HCT116 (cell line): ENCODE results near the gene OPTN. TPM values are rescaled to one million over a fixed set of nuclear protein-coding genes. Genes with fewer than 3 reads are reported as not detected.

Source experiments
- ATAC-seq: fragments of 200-7000 bp; cut with Tn5 transposase; 2 replicates; pipeline ENCODE4 v1.9.1; 2020; ENCODE audit warnings: mild to moderate bottlenecking, moderate library complexity
- BruUV-seq: library from RNA; stranded (reverse); fragments of 400-500 nt; replicated peaks from 2 replicates; lab custom pipeline; 2021; lab: Mats Ljungman, UMichigan
- CTCF ChIA-PET: fragments of 300-600 bp; sonication (Branson Sonifier 250); formaldehyde crosslinking; loops from one replicate; lab custom pipeline; 2021; ENCODE audit warnings: antibody characterized with exemption; lab: Charles Lee
- POLR2A ChIA-PET: fragments of 300-600, 350-600 bp; sonication (Branson Sonifier 250); formaldehyde crosslinking; loops from one replicate; lab custom pipeline; 2021; ENCODE audit warnings: antibody characterized with exemption; lab: Charles Lee
- RAD21 ChIA-PET, 2 experiments: fragments of 300-600 bp; sonication (Branson Sonifier 250); formaldehyde crosslinking; loops; one replicate each; lab custom pipeline; 2023; ENCODE audit warnings: low total read pairs in 2 of 2; ENCODE audit not compliant: uncharacterized antibody in 2 of 2, unreplicated experiment in 2 of 2, low non-redundant PET in 1 of 2; lab: Charles Lee
- DNase-seq: peaks from one replicate; pipeline ENCODE4 v3.0.0-alpha.2; 2010; ENCODE audit warnings: low read depth, low spot score
- H2AFZ ChIP-seq: fragments of 200-600 bp; shearing (Covaris generic), sonication (generic); 2 replicates; pipeline ENCODE4 v1.6.1; 2017; ENCODE audit warnings: low read depth, mixed run types, mixed read lengths, antibody characterized with exemption, low read length; ENCODE audit not compliant: poor library complexity, severe bottlenecking
- H3K27ac ChIP-seq: 2 replicates; pipeline ENCODE4 v1.5.1; 2012; ENCODE audit warnings: low read depth, low read length
- H3K27me3 ChIP-seq: fragments of 200-600 bp; sonication (generic); 2 replicates; pipeline ENCODE4 v1.6.1; 2016; ENCODE audit warnings: mixed run types, low read length, mixed read lengths; ENCODE audit not compliant: insufficient read depth
- H3K36me3 ChIP-seq, 2 experiments: fragments of 200-500 bp in 1 of 2; fragments of 200-600 bp in 1 of 2; sonication (Bioruptor generic) in 1 of 2; sonication (generic) in 1 of 2; 2 replicates each; pipeline versions ENCODE4 v1.5.1 to v1.6.1; 2014 to 2016; ENCODE audit warnings: low read length in 2 of 2, inconsistent platforms in 1 of 2, mixed read lengths in 1 of 2, mixed run types in 1 of 2; ENCODE audit not compliant: insufficient read depth in 2 of 2, control insufficient read depth in 1 of 2
- H3K4me1 ChIP-seq, 2 experiments: fragments of 200-600 bp in 1 of 2; sonication (generic) in 1 of 2; 2 replicates each; pipeline versions ENCODE4 v1.5.1 to v1.6.1; 2012 to 2017; ENCODE audit warnings: low read length in 2 of 2, inconsistent platforms in 1 of 2, mild to moderate bottlenecking in 1 of 2, mixed read lengths in 1 of 2, mixed run types in 1 of 2, moderate library complexity in 1 of 2; ENCODE audit not compliant: insufficient read depth in 2 of 2, control insufficient read depth in 1 of 2
- H3K4me2 ChIP-seq: fragments of 200-600 bp; sonication (generic); 2 replicates; pipeline ENCODE4 v1.6.1; 2017; ENCODE audit warnings: mixed run types, low read length, mixed read lengths
- H3K4me3 ChIP-seq, 2 experiments: fragments of 200-600 bp in 1 of 2; sonication (generic) in 1 of 2; replicated peaks in 1 of 2; 2 replicates each; pipeline ENCODE4 v1.5.1; 2011 to 2016; ENCODE audit warnings: low read length in 2 of 2, control low read depth in 1 of 2, low read depth in 1 of 2, mild to moderate bottlenecking in 1 of 2, mixed read lengths in 1 of 2, mixed run types in 1 of 2
- H3K79me2 ChIP-seq: fragments of 200-600 bp; sonication (generic); 2 replicates; pipeline ENCODE4 v1.6.1; 2017; ENCODE audit warnings: mild to moderate bottlenecking, mixed run types, low read length, moderate library complexity, mixed read lengths; ENCODE audit not compliant: insufficient read depth
- H3K9ac ChIP-seq: fragments of 200-600 bp; sonication (generic); 2 replicates; pipeline ENCODE4 v1.6.1; 2016; ENCODE audit warnings: low read length, mixed read lengths
- H3K9me2 ChIP-seq: fragments of 200-600 bp; sonication (generic), shearing (Covaris generic); 2 replicates; pipeline ENCODE4 v1.6.1; 2017; ENCODE audit warnings: mixed run types, mild to moderate bottlenecking, moderate library complexity; ENCODE audit not compliant: insufficient read depth
- H3K9me3 ChIP-seq, 2 experiments: fragments of 200-500 bp in 1 of 2; fragments of 200-600 bp in 1 of 2; sonication (Bioruptor generic) in 1 of 2; sonication (generic) in 1 of 2; 2 replicates each; pipeline ENCODE4 v1.6.1; 2014 to 2017; ENCODE audit warnings: low read length in 2 of 2, mixed read lengths in 2 of 2, inconsistent platforms in 1 of 2, low read depth in 1 of 2, mild to moderate bottlenecking in 1 of 2, mixed run types in 1 of 2, moderate library complexity in 1 of 2; ENCODE audit not compliant: control insufficient read depth in 1 of 2, insufficient read depth in 1 of 2
- H4K20me1 ChIP-seq: fragments of 200-600 bp; sonication (generic), shearing (Covaris generic); 2 replicates; pipeline ENCODE4 v1.6.1; 2017; ENCODE audit warnings: mixed run types, mild to moderate bottlenecking, moderate library complexity; ENCODE audit not compliant: insufficient read depth
- CBX3 ChIP-seq: IDR thresholded peaks from 2 replicates; pipeline ENCODE4 v1.6.1; 2012; ENCODE audit warnings: low read depth
- ELF1 ChIP-seq: IDR thresholded peaks from 2 replicates; pipeline ENCODE4 v1.6.1; 2012; ENCODE audit warnings: low read depth, borderline replicate concordance
- EZH2 ChIP-seq: fragments of 200-600 bp; sonication (generic); IDR thresholded peaks from 2 replicates; pipeline ENCODE4 v1.6.1; 2017; ENCODE audit warnings: antibody characterized with exemption, mixed run types
- JUND ChIP-seq: IDR thresholded peaks from 2 replicates; pipeline ENCODE4 v1.6.1; 2012
- POLR2A ChIP-seq: IDR thresholded peaks from 2 replicates; pipeline ENCODE4 v1.7.0; 2011; ENCODE audit warnings: borderline replicate concordance; ENCODE audit not compliant: insufficient read depth, insufficient read length; ENCODE audit errors: extremely low read depth
- POLR2AphosphoS5 ChIP-seq: IDR thresholded peaks from 2 replicates; pipeline ENCODE4 v1.6.1; 2011; ENCODE audit warnings: mild to moderate bottlenecking, low read depth, low read length, moderate library complexity
- RAD21 ChIP-seq: IDR thresholded peaks from 2 replicates; pipeline ENCODE4 v1.6.1; 2012; ENCODE audit warnings: low read depth, mild to moderate bottlenecking
- SIN3A ChIP-seq: IDR thresholded peaks from 2 replicates; pipeline ENCODE4 v1.6.1; 2012; ENCODE audit warnings: low read depth
- SP1 ChIP-seq: IDR thresholded peaks from 2 replicates; pipeline ENCODE4 v1.6.1; 2012; ENCODE audit warnings: low read depth
- SRF ChIP-seq: IDR thresholded peaks from 2 replicates; pipeline ENCODE4 v1.6.1; 2012; ENCODE audit warnings: low read depth
- YY1 ChIP-seq: IDR thresholded peaks from 2 replicates; pipeline ENCODE4 v1.6.1; 2011; ENCODE audit warnings: low read length, low read depth, moderate library complexity, mild to moderate bottlenecking; ENCODE audit not compliant: insufficient replicate concordance; ENCODE audit errors: extremely low read depth
- ZFX ChIP-seq: fragments of 450-650 bp; IDR thresholded peaks from 2 replicates; pipeline ENCODE4 v1.6.1; 2017
- ZNF274 ChIP-seq: fragments of 200-500 bp; sonication (Bioruptor generic); IDR thresholded peaks from 2 replicates; pipeline ENCODE4 v1.6.1; 2014; ENCODE audit warnings: mild to moderate bottlenecking, low read depth, low read length, inconsistent platforms
- intact Hi-C: fragments of 100-400 bp; cut with micrococcal nuclease; formaldehyde crosslinking; loops from 2 replicates; pipeline ENCODE4 v1.10.0; 2022
- total RNA-seq: library from RNA; stranded (reverse); gene quantifications from one replicate; pipeline ENCODE4 v1.2.1, GENCODE V29; 2021; ENCODE audit not compliant: unreplicated experiment
- TF ChIP-seq, protein P1 (sequence below): IDR thresholded peaks from 2 replicates; pipeline ENCODE4 v1.6.1; 2011; ENCODE audit warnings: mild to moderate bottlenecking, low read length, moderate library complexity; ENCODE audit not compliant: insufficient replicate concordance; ENCODE audit errors: extremely low read depth
- TF ChIP-seq, protein P2 (sequence below): IDR thresholded peaks from 2 replicates; pipeline ENCODE4 v1.6.1; 2012; ENCODE audit warnings: low read depth
- TF ChIP-seq, protein P3 (sequence below): IDR thresholded peaks from 2 replicates; pipeline ENCODE4 v1.6.1; 2012

Gene OPTN
- total RNA-seq, 1 experiment from 2014 or later = 17.0 TPM

DNA sequence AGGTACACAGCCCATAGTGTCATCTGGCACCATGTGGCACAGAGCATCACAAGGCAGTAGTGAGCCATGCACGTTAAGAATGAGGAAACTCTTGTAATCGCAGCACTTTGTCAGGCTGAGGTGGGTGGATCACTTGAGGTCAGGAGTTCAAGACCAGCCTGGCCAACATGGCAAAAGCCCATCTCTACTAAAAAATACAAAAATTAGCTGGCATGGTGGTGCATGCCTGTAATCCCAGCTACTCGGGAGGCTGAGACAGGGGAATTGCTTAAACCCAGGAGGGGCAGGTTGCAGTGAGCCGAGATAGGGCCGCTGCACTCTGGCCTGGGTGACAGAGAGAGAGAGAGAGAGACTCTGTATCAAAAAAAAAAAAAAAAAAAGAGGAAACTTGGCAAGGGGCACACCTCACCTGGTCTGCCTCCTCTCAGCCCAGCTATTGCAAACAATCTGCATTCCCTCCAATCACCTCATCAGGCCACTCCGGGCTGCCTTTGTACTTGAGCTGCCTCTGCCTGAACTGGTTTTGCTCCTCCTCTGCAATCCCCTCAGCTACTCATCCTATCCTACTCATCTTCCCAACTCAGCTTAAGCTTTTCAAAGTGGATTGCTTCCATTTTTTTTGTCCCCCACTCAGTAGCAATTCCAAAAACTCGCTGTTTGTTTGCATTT, 46.0 kb upstream of the OPTN start:
- POLR2A ChIA-PET = no interaction called here
- DNase-seq = no peak
- no peak overlapping the region for H3K9ac ChIP-seq
- no peak for ATAC-seq
- no peaks in the 10 kb centered on the region for H3K27me3 ChIP-seq
- H3K9me3 ChIP-seq = no peaks in the 10 kb centered on the region
- H3K4me2 ChIP-seq = no peak overlapping the region
- H3K79me2 ChIP-seq = no peaks in the 10 kb centered on the region
- H2AFZ ChIP-seq = no peak overlapping the region
- H4K20me1 ChIP-seq = no peaks in the 10 kb centered on the region
- intact Hi-C loops = no loop called here
- RAD21 ChIA-PET = no interaction called here
- CTCF ChIA-PET = interaction anchor here (1.2 to 2.1 kb wide), 3 partner anchors 28 to 272 kb away, joined by 3 to 7 read pairs (median 4); no protein-coding TSS in a partner anchor
- no peak overlapping the region for H3K4me3 ChIP-seq
- TF ChIP-seq POLR2A (no peak), SP1 (no peak), ELF1 (no peak), ZNF274 (no peak)
- TF ChIP-seq, protein P1, sequence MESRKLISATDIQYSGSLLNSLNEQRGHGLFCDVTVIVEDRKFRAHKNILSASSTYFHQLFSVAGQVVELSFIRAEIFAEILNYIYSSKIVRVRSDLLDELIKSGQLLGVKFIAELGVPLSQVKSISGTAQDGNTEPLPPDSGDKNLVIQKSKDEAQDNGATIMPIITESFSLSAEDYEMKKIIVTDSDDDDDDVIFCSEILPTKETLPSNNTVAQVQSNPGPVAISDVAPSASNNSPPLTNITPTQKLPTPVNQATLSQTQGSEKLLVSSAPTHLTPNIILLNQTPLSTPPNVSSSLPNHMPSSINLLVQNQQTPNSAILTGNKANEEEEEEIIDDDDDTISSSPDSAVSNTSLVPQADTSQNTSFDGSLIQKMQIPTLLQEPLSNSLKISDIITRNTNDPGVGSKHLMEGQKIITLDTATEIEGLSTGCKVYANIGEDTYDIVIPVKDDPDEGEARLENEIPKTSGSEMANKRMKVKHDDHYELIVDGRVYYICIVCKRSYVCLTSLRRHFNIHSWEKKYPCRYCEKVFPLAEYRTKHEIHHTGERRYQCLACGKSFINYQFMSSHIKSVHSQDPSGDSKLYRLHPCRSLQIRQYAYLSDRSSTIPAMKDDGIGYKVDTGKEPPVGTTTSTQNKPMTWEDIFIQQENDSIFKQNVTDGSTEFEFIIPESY = no peak
- no peak overlapping the region for H3K27ac ChIP-seq
- no peaks in the 10 kb centered on the region for H3K36me3 ChIP-seq
- BruUV-seq = no TSS peak
- H3K4me1 ChIP-seq = no peaks in the 10 kb centered on the region
- no peaks in the 10 kb centered on the region for H3K9me2 ChIP-seq

DNA sequence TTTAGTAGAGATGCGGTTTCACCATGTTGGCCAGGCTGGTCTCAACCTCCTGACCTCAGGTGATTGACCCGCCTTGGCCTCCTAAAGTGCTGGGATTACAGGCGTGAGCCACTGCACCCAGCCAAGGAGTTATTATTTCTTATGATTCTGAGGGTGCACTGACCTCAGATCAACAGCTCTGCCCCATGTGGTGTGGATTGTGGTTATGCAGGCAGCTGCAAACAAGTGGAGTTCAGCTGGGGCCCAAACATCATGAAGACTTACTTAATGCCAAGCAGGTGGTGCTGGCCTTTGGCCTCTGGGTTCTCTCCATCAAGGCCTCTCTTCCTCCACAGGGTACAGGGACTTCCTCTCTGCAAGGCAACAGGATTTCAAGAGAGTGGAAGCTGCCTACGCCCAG, 45.1 kb upstream of the OPTN start:
- RAD21 ChIA-PET = no interaction called here
- Histone ChIP-seq H3K36me3 (no peaks in the 10 kb centered on the region), H3K27ac (no peak overlapping the region), H3K4me1 (no peaks in the 10 kb centered on the region), H3K9ac (no peak overlapping the region), H4K20me1 (no peaks in the 10 kb centered on the region), H2AFZ (no peak overlapping the region), H3K27me3 (no peaks in the 10 kb centered on the region), H3K4me2 (no peak overlapping the region), H3K4me3 (no peak overlapping the region), H3K9me2 (no peaks in the 10 kb centered on the region), H3K79me2 (no peaks in the 10 kb centered on the region), H3K9me3 (no peaks in the 10 kb centered on the region)
- intact Hi-C loops = loop anchor here (5.0 kb wide), 2 partner anchors 153 to 273 kb away; no protein-coding TSS in a partner anchor
- CTCF ChIA-PET = interaction anchor here (1.7 to 2.1 kb wide), 2 partner anchors 28 to 272 kb away, joined by 4 to 7 read pairs; no protein-coding TSS in a partner anchor
- no peak for ATAC-seq
- BruUV-seq = no TSS peak
- DNase-seq = no peak
- POLR2A ChIA-PET = no interaction called here
- TF ChIP-seq YY1 (no peak), POLR2AphosphoS5 (no peak), SIN3A (no peak), SRF (no peak), CBX3 (no peak), RAD21 (no peak), ZFX (no peak), EZH2 (no peak), ELF1 (no peak), JUND (no peak)
- TF ChIP-seq, protein P2, sequence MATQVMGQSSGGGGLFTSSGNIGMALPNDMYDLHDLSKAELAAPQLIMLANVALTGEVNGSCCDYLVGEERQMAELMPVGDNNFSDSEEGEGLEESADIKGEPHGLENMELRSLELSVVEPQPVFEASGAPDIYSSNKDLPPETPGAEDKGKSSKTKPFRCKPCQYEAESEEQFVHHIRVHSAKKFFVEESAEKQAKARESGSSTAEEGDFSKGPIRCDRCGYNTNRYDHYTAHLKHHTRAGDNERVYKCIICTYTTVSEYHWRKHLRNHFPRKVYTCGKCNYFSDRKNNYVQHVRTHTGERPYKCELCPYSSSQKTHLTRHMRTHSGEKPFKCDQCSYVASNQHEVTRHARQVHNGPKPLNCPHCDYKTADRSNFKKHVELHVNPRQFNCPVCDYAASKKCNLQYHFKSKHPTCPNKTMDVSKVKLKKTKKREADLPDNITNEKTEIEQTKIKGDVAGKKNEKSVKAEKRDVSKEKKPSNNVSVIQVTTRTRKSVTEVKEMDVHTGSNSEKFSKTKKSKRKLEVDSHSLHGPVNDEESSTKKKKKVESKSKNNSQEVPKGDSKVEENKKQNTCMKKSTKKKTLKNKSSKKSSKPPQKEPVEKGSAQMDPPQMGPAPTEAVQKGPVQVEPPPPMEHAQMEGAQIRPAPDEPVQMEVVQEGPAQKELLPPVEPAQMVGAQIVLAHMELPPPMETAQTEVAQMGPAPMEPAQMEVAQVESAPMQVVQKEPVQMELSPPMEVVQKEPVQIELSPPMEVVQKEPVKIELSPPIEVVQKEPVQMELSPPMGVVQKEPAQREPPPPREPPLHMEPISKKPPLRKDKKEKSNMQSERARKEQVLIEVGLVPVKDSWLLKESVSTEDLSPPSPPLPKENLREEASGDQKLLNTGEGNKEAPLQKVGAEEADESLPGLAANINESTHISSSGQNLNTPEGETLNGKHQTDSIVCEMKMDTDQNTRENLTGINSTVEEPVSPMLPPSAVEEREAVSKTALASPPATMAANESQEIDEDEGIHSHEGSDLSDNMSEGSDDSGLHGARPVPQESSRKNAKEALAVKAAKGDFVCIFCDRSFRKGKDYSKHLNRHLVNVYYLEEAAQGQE = no peak
- TF ChIP-seq, protein P3, sequence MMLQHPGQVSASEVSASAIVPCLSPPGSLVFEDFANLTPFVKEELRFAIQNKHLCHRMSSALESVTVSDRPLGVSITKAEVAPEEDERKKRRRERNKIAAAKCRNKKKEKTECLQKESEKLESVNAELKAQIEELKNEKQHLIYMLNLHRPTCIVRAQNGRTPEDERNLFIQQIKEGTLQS = no peak
